NAMALWA (cell line): ENCODE results near the gene FAM118B.

Experiments used
- DNase-seq: peaks from one replicate; pipeline ENCODE4 v3.0.0-alpha.2; 2015; ENCODE audit warnings: low spot score

The FAM118B gene

GRCh38 chr11:126211236-126212088 lies at the start of gene FAM118B, which contains the start of gene RPUSD4:
TSS of gene FAM118B (plus strand) at chr11:126211782. CDS start at chr11:126235002, 23,220 bp downstream.
TSS of gene RPUSD4 (minus strand) at chr11:126211650. CDS start at chr11:126211638, 12 bp downstream.
- peak; percentile 97 for DNase-seq

DNA sequence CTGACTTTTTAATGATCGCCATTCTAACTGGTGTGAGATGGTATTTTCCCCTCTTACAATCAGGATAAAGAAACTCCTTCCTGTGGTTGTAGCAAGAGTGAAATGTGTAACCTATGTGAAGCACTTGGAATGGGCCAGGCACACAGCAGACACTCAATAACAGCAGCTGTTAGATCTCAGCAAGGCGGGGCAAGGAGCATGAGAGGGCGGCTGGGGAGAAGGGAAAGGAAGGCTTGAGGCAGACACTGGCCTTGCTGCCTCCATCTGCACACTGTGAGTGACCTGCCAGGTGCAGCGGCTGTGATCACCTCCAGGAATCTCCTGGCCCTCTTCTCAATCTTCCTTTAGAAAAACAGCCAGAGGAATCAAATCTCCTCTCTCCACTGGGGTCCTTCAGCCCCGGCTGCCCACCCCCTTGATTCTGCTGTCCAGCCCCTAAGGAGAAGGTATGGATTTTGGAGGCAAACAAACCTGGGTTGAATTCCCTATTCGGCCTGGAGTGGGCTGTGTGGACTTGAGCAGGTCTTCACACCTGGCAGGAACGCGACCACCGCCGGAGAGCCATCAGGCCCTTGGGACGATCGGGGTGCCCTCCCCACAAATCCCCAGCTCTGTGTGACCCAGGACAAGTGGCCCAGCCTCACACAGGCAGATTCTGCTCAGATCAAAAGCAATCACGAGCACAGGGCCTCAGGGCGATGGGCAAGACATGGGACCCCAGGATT lies 49.1 kb upstream of the FAM118B start:
- DNase-seq = no peak

- no peak for DNase-seq
Observed at GRCh38 chr11:126163074-126163700, 48.4 kb upstream of the FAM118B start.

DNA sequence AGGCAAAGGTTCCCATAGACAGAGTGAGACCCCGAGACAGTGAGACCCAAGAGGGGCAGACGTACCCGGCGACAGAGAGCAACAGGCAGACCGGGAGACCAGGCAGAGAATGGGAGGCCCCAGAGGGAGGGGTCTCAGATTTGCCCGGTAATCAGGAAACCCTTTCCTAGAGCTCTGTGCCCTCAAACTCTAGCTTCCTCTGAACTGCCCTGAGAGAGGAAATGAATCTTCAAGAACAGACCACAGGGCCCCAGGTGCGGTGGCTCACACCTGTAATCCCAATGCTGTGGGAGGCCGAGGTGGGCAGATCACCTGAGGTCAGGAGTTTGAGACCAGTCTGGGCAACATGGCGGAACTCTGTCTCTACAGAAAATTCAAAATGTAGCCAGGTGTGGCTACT lies 47.8 kb upstream of the FAM118B start:
- no peak for DNase-seq

DNA sequence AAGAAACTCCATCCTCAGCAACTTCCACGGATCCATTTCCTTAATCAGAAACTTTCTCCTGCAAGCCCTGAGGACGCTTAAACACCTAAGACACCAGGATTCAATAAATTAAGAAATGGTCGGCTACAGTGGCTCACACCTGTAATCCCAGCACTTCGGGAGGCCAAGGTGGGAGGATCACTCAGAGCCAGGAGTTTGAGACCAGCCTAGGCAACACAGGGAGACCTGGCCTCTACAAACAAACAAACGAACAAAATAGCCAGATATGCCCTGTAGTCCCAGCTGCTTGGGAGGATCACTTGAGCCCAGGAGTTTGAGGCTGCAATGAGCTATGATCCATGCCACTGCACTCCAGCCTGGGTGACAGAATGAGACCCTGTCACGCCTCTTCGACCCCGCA lies 46.8 kb upstream of the FAM118B start:
- DNase-seq = no peak

DNA sequence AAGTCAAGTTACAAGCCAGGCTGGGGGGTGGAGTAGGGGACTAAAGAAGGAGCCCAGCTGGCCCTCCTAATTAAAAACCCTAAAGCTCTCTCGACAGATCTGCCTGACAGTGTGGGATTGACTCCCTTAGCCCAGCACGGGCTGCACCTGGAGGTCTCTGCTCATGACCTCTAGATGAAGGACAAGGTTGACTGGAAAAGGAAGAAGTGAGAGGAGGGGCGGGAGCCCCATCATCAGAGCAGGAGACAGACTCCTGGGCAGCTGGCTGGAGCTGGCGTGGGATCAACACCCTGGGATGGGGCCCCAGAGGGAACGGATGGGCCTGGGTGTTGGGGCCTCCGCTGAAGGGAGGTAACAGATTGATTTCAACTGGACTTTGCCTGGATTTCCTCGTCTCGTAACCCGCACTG lies 46.3 kb upstream of the FAM118B start:
- no peak for DNase-seq

- no peak for DNase-seq
Observed at GRCh38 chr11:126165757-126166156, 45.8 kb upstream of the FAM118B start.

DNA sequence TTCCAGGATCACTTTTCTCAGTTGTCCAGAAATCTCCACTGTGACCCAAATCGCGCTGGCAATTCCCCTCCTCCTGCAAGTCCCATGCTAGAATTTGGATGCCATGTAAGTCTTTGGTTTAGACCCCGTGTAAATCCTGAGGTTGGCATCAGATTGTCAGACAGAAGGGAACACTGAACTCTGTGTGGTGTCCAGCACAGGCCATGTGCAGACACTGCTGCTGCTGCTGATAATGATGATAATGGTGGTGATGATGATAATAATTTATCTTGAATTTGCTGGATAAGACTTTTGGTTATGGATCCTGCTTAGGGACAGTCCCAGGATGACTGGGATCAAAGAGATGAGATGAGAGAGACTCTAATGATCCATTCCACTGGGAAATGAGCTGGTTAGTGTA lies 45.2 kb upstream of the FAM118B start:
- DNase-seq = no peak

DNA sequence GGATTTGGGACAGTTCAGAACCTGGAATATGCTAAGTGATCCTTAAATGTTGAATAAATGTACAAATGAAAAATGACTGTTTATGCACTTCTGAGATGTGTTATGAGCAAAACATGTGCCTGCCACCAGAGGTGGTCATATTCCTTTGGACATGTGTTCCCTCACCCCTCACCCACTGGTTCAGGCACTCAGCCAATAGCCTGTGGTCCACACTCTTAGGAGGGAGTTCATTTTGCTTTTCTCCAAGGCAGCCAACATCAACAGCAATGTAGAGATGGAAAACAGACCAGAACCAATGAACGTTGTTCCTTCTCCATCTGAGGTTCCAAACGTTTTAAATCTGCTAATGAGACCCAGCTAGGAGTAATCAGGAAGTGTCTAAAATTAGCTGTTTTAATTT lies 44.1 kb upstream of the FAM118B start:
- DNase-seq = no peak

DNA sequence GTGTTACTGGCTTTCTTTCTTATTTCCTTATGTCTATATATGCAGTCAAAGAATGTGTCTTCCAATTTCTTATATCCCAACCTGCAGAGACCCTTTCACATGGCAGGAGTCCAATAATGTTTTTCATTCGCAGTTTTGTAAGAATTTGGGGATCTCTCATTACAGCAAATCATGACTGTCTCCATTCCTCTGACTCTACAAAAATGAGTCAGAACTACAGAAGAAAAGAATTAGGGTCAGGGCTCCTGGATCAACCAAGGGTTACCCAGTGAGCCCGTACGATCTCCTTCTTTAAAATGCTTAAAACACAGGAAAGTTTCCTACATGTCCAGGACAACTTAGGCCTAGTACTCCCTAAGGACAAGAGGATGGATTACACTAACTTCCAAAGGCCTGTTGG lies 42.3 kb upstream of the FAM118B start:
- DNase-seq = no peak

DNA sequence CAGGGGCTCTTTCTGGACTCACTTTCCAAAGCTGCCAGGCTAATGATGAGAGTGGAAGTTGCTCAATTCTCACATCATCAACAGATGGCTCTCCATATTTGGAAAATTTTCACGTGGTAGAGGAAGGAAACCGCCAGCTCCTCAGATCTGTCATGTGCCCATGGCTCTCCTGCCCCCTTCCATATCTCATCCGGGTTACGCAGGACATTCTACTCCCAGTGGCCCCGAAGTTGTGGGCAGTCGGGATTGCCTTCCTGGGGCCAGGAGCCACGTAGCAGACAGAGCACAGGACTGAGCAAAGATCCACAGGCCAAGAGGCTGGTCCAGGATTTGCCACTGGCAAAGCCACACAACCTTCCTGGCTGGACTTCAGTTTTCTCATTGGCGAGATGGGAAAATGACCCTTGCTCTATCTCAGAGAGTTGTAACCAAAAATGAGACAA lies 39.0 kb upstream of the FAM118B start:
- no peak for DNase-seq

- DNase-seq = no peak
Observed at GRCh38 chr11:126173257-126173656, 38.3 kb upstream of the FAM118B start.

GRCh38 chr11:126174816-126175215 lies 36.8 kb upstream of the FAM118B start:
- no peak for DNase-seq

DNA sequence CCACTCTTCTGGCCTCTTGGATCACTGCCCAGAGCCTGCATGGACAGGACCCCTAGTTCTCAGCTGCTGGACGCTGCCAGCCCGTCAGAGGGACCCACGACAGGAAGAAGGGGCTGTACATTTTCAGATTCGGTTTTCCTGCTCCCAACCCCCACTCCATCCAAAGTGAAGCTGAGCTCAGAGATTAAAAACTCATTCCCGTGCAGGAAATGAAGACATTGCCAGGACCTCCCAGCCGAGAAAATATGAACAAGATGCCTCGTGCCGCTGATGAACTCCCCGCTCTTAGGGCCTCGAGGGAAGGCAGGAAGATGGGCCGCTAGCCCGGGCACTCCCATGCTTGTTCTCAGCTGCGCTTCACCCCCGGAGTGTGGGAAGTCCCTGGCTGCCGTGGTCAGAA lies 36.2 kb upstream of the FAM118B start:
- DNase-seq = no peak

- DNase-seq = no peak
Observed at GRCh38 chr11:126176853-126177470, 34.6 kb upstream of the FAM118B start.

DNA sequence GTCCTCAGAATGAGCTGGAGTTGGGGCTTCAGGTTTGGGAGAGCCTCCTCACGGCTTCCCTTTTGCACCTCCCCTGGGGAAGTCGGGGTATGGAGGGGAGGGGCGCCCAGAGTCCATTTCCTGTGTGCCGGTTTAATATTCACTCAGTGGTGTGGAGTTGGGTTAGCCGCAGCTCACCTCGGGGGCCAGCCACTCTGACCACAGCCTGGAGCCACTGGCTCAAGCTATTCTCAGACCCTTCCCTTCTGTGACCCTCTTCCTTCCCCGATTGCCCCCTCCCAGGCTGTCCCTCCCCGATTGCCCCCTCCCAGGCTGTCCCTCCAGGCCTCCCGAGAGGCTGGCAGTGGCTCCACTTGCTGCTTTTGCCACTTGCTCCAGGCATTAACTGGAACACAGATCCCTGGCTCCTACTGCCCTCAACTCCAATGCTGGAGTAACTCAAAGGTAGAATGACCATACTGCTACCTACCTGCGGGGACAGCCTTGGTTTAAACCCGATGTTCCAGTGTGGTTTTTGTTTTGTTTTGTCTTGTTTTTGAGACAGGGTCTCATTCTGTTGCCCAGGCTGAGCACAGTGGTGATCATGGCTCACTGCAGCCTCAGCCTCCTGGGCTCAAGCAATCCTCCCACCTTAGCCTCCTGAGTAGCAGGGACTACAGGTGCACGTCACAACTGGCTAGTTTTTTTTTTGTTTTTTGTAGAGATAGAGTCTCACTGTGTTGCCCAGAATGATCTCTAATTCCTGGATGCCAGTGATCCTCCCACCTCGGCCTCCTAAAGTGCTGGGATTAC lies 29.4 kb upstream of the FAM118B start:
- no peak for DNase-seq

- DNase-seq = no peak
Observed at GRCh38 chr11:126182787-126183445, 28.7 kb upstream of the FAM118B start.

DNA sequence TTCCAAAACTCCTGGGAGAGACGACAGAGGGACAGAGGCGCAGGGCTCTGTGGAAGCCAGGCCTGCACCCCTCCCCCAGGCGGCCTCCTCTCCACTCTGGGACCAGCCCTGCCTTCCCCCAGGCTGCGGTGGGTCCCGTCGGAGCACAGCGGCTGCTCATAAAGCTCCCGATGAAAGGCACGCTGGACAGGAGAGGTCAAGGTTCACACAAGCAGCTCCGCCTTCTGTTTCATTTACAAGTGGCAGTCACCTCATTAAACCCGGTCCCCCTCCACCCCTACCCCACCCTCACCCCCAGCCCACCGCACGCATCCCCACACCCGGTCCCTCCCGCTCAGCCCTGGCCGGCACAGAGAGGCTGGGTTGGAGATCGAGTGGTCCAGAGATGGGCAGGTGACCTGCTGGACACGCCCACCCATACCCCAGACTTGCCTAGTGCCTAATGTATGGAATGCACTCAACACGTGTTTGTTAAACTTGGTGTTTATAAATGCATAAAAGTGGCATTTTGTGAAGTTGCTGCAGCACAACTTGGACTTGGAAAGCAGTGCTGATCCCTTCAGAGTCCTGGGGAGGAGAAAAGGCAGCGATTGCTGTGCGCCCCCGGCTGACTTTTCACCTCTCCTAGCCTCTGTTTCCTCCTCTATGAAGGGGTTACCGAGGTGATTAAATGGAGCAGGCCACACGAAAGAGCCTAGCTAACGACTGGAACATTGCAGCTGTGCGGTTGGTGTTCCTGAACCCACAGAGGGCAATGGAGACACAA lies 26.1 kb upstream of the FAM118B start:
- no peak for DNase-seq

DNA sequence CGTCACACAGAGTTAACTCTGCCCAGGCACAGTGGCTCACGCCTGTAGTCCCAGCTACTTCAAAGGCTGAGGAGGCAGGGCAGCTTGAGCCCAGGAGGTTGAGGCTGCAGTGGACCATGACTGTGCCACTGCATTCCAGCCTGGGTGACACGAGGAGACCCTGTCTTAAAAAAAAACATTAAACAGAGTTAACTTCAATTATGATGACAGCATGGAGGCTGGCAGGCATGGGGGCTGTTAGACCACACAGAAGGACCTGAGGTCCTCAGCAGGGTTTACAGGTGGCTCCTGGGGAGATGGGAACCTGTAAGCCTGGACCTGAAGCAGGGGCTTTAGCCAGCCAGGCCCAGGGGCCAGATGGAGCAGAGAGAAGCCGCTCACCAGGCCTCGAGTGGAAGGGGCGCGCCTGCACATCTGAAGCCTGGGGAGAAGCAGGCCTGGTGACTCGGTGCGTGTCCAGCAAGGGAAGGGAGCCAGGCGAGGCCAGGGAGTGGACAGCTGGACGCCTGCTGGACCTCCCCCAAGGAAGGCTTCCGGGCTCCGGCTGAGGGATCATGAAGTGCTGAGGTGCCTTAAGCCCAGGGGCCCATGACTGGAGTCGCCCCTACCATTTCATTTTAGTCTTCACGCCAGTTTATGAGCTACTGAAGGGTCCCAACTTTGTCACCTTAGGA lies 25.4 kb upstream of the FAM118B start:
- DNase-seq = no peak
